H1 (cell line): ENCODE results near the gene SHOC1. TPM values are rescaled to one million over a fixed set of nuclear protein-coding genes. Genes with fewer than 3 reads are reported as not detected.

Experiments
- CTCF ChIA-PET: fragments of 300-600 bp; sonication (Branson Sonifier 250); formaldehyde crosslinking; loops from one replicate; lab custom pipeline; 2021; ENCODE audit not compliant: partially characterized antibody; lab: Charles Lee
- POLR2A ChIA-PET: fragments of 300-600 bp; sonication (Branson Sonifier 250); formaldehyde crosslinking; loops from one replicate; lab custom pipeline; 2021; ENCODE audit warnings: inconsistent platforms; ENCODE audit not compliant: partially characterized antibody; lab: Charles Lee
- DNase-seq, 2 experiments: peaks; one replicate each; pipeline versions ENCODE4 v3.0.0 to v3.0.0-alpha.2; 2010 to 2022; ENCODE audit warnings: low spot score in 2 of 2, low read depth in 1 of 2, mixed read lengths in 1 of 2
- FAIRE-seq: peaks from 2 replicates; lab custom pipeline; 2011; peaks lifted over from hg19 to GRCh38; lab: Jason Lieb, UNC
- H2AFZ ChIP-seq: 2 replicates; pipeline ENCODE4 v1.8.1; 2012; ENCODE audit warnings: low read length, inconsistent platforms
- H2AK5ac ChIP-seq: 2 replicates; pipeline ENCODE4 v1.6.1; 2013; ENCODE audit warnings: low read depth, low read length
- H2BK120ac ChIP-seq: replicated peaks from 2 replicates; pipeline ENCODE3; 2013; ENCODE audit warnings: low read depth, low read length, inconsistent platforms
- H2BK12ac ChIP-seq: 2 replicates; pipeline ENCODE4 v1.6.1; 2013; ENCODE audit warnings: low read depth, low read length
- H2BK15ac ChIP-seq: 2 replicates; pipeline ENCODE4 v1.6.1; 2013; ENCODE audit warnings: low read length
- H2BK20ac ChIP-seq: 2 replicates; pipeline ENCODE4 v1.6.1; 2013; ENCODE audit warnings: low read length
- H2BK5ac ChIP-seq: 2 replicates; pipeline ENCODE4 v1.6.1; 2013; ENCODE audit warnings: low read depth, low read length
- H3K14ac ChIP-seq: 2 replicates; pipeline ENCODE4 v1.6.1; 2013; ENCODE audit warnings: inconsistent platforms; ENCODE audit not compliant: insufficient read length
- H3K18ac ChIP-seq: 2 replicates; pipeline ENCODE4 v1.6.1; 2013; ENCODE audit warnings: low read length; ENCODE audit errors: extremely low read depth
- H3K23ac ChIP-seq: 2 replicates; pipeline ENCODE4 v1.6.1; 2013; ENCODE audit warnings: inconsistent platforms; ENCODE audit not compliant: insufficient read length
- H3K23me2 ChIP-seq: 2 replicates; pipeline ENCODE4 v1.6.1; 2013; ENCODE audit warnings: low read depth, low read length
- H3K27ac ChIP-seq: 2 replicates; pipeline ENCODE4 v1.6.1; 2011; ENCODE audit warnings: low read depth, low read length, inconsistent platforms
- H3K27me3 ChIP-seq, 4 experiments: replicated peaks in 1 of 4; 1 replicate in 1 of 4; 2 replicates in 3 of 4; pipeline versions ENCODE4 v1.6.1 to v1.8.1; 2011 to 2013; ENCODE audit warnings: low read length in 3 of 4, mild to moderate bottlenecking in 3 of 4, inconsistent platforms in 2 of 4, mixed read lengths in 2 of 4, moderate library complexity in 1 of 4; ENCODE audit not compliant: control insufficient read depth in 3 of 4, insufficient read depth in 3 of 4; ENCODE audit errors: extremely low read depth in 1 of 4
- H3K36me3 ChIP-seq, 4 experiments: 2 replicates each; pipeline versions ENCODE4 v1.6.1 to v1.8.1; 2011 to 2013; ENCODE audit warnings: mild to moderate bottlenecking in 4 of 4, low read length in 3 of 4, moderate library complexity in 2 of 4, control low read depth in 1 of 4, inconsistent platforms in 1 of 4; ENCODE audit not compliant: insufficient read depth in 4 of 4, control insufficient read depth in 2 of 4
- H3K4ac ChIP-seq: replicated peaks from 2 replicates; pipeline ENCODE3; 2013; ENCODE audit warnings: low read length, low read depth, mixed read lengths, inconsistent platforms; ENCODE audit not compliant: insufficient read length
- H3K4me1 ChIP-seq, 4 experiments: replicated peaks in 1 of 4; 1 replicate in 1 of 4; 2 replicates in 3 of 4; pipeline versions ENCODE4 v1.6.1 to v1.8.1; 2011 to 2013; ENCODE audit warnings: low read length in 3 of 4, inconsistent platforms in 2 of 4, mixed read lengths in 1 of 4; ENCODE audit not compliant: insufficient read depth in 4 of 4, control insufficient read depth in 3 of 4
- H3K4me2 ChIP-seq, 2 experiments: 2 replicates each; pipeline versions ENCODE4 v1.6.1 to v1.8.1; 2011 to 2013; ENCODE audit warnings: low read depth in 2 of 2, low read length in 2 of 2, control low read depth in 1 of 2, inconsistent platforms in 1 of 2, mild to moderate bottlenecking in 1 of 2; ENCODE audit not compliant: insufficient read depth in 1 of 2
- H3K4me3 ChIP-seq, 4 experiments: fragments of 200-600, 300-600 bp in 1 of 4; sonication (generic), shearing (Covaris generic), sonication (Bioruptor Twin) in 1 of 4; 2 replicates each; pipeline versions ENCODE4 v1.5.1 to v1.8.1; 2011 to 2016; ENCODE audit warnings: low read length in 4 of 4, low read depth in 3 of 4, control low read depth in 2 of 4, inconsistent platforms in 2 of 4, mild to moderate bottlenecking in 2 of 4, mixed read lengths in 1 of 4, moderate library complexity in 1 of 4; ENCODE audit not compliant: insufficient read depth in 2 of 4; ENCODE audit errors: extremely low read depth in 1 of 4
- H3K56ac ChIP-seq: replicated peaks from 2 replicates; pipeline ENCODE3; 2013; ENCODE audit warnings: low read depth, mild to moderate bottlenecking, mixed read lengths, low read length, inconsistent platforms; ENCODE audit not compliant: insufficient read length
- H3K79me1 ChIP-seq: 2 replicates; pipeline ENCODE4 v1.6.1; 2013; ENCODE audit warnings: low read depth, low read length, control low read depth
- H3K79me2 ChIP-seq, 2 experiments: 2 replicates each; pipeline versions ENCODE4 v1.6.1 to v1.8.1; 2012 to 2013; ENCODE audit warnings: low read length in 2 of 2, mild to moderate bottlenecking in 2 of 2, inconsistent platforms in 1 of 2; ENCODE audit not compliant: insufficient read depth in 2 of 2, control insufficient read depth in 1 of 2
- H3K9ac ChIP-seq, 4 experiments: replicated peaks in 1 of 4; 1 replicate in 1 of 4; 2 replicates in 3 of 4; pipeline versions ENCODE4 v1.6.1 to v1.8.1; 2011 to 2013; ENCODE audit warnings: low read depth in 3 of 4, low read length in 3 of 4, control low read depth in 2 of 4, mild to moderate bottlenecking in 2 of 4, moderate library complexity in 2 of 4, inconsistent platforms in 1 of 4; ENCODE audit errors: extremely low read depth in 1 of 4
- H3K9me3 ChIP-seq, 2 experiments: 2 replicates each; pipeline versions ENCODE4 v1.6.1 to v1.8.1; 2012 to 2013; ENCODE audit warnings: mild to moderate bottlenecking in 2 of 2, moderate library complexity in 2 of 2, control low read depth in 1 of 2, inconsistent platforms in 1 of 2, low read depth in 1 of 2, low read length in 1 of 2, mixed read lengths in 1 of 2; ENCODE audit not compliant: insufficient read depth in 2 of 2
- H4K20me1 ChIP-seq, 2 experiments: replicated peaks in 1 of 2; 2 replicates each; pipeline versions ENCODE3 to v1.8.1; 2011 to 2013; ENCODE audit warnings: inconsistent platforms in 2 of 2, low read length in 2 of 2, mild to moderate bottlenecking in 1 of 2; ENCODE audit not compliant: insufficient read depth in 2 of 2, control insufficient read depth in 1 of 2
- H4K5ac ChIP-seq: 2 replicates; pipeline ENCODE4 v1.6.1; 2013; ENCODE audit warnings: low read length, low read depth, mixed read lengths, inconsistent platforms; ENCODE audit not compliant: insufficient read length
- H4K8ac ChIP-seq: 2 replicates; pipeline ENCODE4 v1.8.0; 2013; ENCODE audit warnings: mild to moderate bottlenecking, moderate library complexity, low read length, inconsistent platforms; ENCODE audit not compliant: insufficient read depth; ENCODE audit errors: extremely low read depth
- H4K91ac ChIP-seq: replicated peaks from 2 replicates; pipeline ENCODE3; 2013; ENCODE audit warnings: low read length, mixed read lengths, inconsistent platforms; ENCODE audit not compliant: insufficient read length
- ASH2L ChIP-seq: fragments of 200-600, 300-600 bp; sonication (generic); IDR thresholded peaks from one replicate; pipeline ENCODE4 v1.7.1; 2017; ENCODE audit warnings: low read length
- BACH1 ChIP-seq: IDR thresholded peaks from 2 replicates; pipeline ENCODE4 v1.6.1; 2012; ENCODE audit warnings: low read length, improper control_type of control experiment
- CBX8 ChIP-seq: fragments of 300-800, 300-1000 bp; sonication (generic); IDR thresholded peaks from 2 replicates; pipeline ENCODE4 v1.7.1; 2016; ENCODE audit warnings: low read depth, low read length, borderline replicate concordance
- CREB1 ChIP-seq: IDR thresholded peaks from 2 replicates; pipeline ENCODE4 v1.6.1; 2012; ENCODE audit warnings: inconsistent platforms
- KDM5A ChIP-seq: fragments of 200-600 bp; IDR thresholded peaks from 2 replicates; pipeline ENCODE4 v1.7.1; 2012; ENCODE audit warnings: mild to moderate bottlenecking, low read length, inconsistent platforms, mixed read lengths
- NRF1 ChIP-seq: IDR thresholded peaks from 2 replicates; pipeline ENCODE4 v1.6.1; 2011; ENCODE audit warnings: mild to moderate bottlenecking, low read depth, low read length, improper control_type of control experiment
- POLR2AphosphoS5 ChIP-seq: IDR thresholded peaks from 2 replicates; pipeline ENCODE4 v1.6.1; 2011; ENCODE audit warnings: low read depth, low read length
- RBBP5 ChIP-seq: IDR thresholded peaks from 2 replicates; pipeline ENCODE4 v1.7.1; 2012; ENCODE audit warnings: low read depth, mild to moderate bottlenecking, inconsistent platforms, low read length, moderate library complexity, borderline replicate concordance
- RFX5 ChIP-seq: IDR thresholded peaks from 2 replicates; pipeline ENCODE4 v1.6.1; 2011; ENCODE audit warnings: low read depth, low read length, improper control_type of control experiment, borderline replicate concordance
- RXRA ChIP-seq: IDR thresholded peaks from 2 replicates; pipeline ENCODE4 v1.6.1; 2011; ENCODE audit warnings: low read depth, mild to moderate bottlenecking, low read length, moderate library complexity; ENCODE audit not compliant: insufficient read depth
- SIRT6 ChIP-seq: IDR thresholded peaks from one replicate; pipeline ENCODE4 v1.7.1; 2012; ENCODE audit warnings: low read length, inconsistent platforms
- SP4 ChIP-seq: IDR thresholded peaks from 2 replicates; pipeline ENCODE4 v1.6.1; 2012; ENCODE audit warnings: low read length, inconsistent platforms
- TAF1 ChIP-seq: IDR thresholded peaks from 2 replicates; pipeline ENCODE4 v1.6.1; 2011; ENCODE audit warnings: mild to moderate bottlenecking, low read depth, low read length
- TCF12 ChIP-seq: IDR thresholded peaks from 2 replicates; pipeline ENCODE4 v1.6.1; 2011; ENCODE audit warnings: low read depth, mild to moderate bottlenecking, low read length
- USF2 ChIP-seq: IDR thresholded peaks from 2 replicates; pipeline ENCODE4 v1.6.1; 2011; ENCODE audit warnings: low read length, improper control_type of control experiment
- whole genome bisulfite sequencing, 2 experiments: shearing (Covaris generic) in 1 of 2; methylation state at CpG; one replicate each; pipeline versions ENCODE4 v1.1.6 to v1.1.7; 2013 to 2015; ENCODE audit warnings: low lambda C conversion rate in 2 of 2, mixed read lengths in 2 of 2, inconsistent platforms in 1 of 2, low coverage in 1 of 2, missing lambda C conversion rate in 1 of 2; ENCODE audit not compliant: insufficient replicate concordance in 2 of 2, insufficient coverage in 1 of 2, insufficient read length in 1 of 2; ENCODE audit errors: extremely low coverage in 1 of 2, missing lambda C conversion rate in 1 of 2; 5-methylcytosine and 5-hydroxymethylcytosine counted together
- polyA plus RNA-seq, 7 experiments: library from polyadenylated mRNA; depleted of rRNA in 3 of 7; stranded (reverse) in 5 of 7; unstranded in 2 of 7; fragments of >200 nt in 5 of 7; fragments of 200-250 nt in 2 of 7; gene quantifications; 1 replicate in 5 of 7; 2 replicates in 1 of 7; 4 replicates in 1 of 7; pipeline versions ENCODE4 v1.2.1 to v1.2.3, GENCODE V29; 2011 to 2013; ENCODE audit warnings: missing spikeins in 2 of 7, mixed read lengths in 2 of 7
- total RNA-seq: library from RNA; stranded (reverse); fragmentation: NEBNext Ultra II Directional; extraction: Animal tissue kit (Norgen Biotek cat#: 25700); gene quantifications from 2 replicates; pipeline ENCODE4 v1.2.1, GENCODE V29; 2021

The SHOC1 gene
- total and polyA plus RNA-seq, 2 of the 8 experiments (the other 6 are each of a cell fraction or from before 2014, with no cell fraction given): not detected

- ChIA-PET CTCF (interaction anchor here (0.6 kb wide), 1 partner anchor 265 kb away, joined by 3 read pairs; no protein-coding TSS in a partner anchor), POLR2A (no interaction called here)
- no peak for TF ChIP-seq NRF1
- no peak for TF ChIP-seq SP4
- no peak for TF ChIP-seq KDM5A
- no peak for TF ChIP-seq RFX5
- no peak for TF ChIP-seq POLR2AphosphoS5
- no peak for TF ChIP-seq SIRT6
- no peak for TF ChIP-seq RXRA
- TF ChIP-seq USF2: no peak
- no peak for TF ChIP-seq TAF1
- TF ChIP-seq RBBP5: no peak
- TF ChIP-seq BACH1: no peak
- no peak for TF ChIP-seq TCF12
- TF ChIP-seq ASH2L: no peak
- no peak for TF ChIP-seq CREB1
- TF ChIP-seq CBX8: no peak
- Histone ChIP-seq H3K9me3 (no peaks in the 10 kb centered on the region), H3K27ac (no peak overlapping the region), H3K4me1 (no peaks in the 10 kb centered on the region), H3K4ac (no peak overlapping the region), H2AFZ (no peak overlapping the region), H4K8ac (no peak overlapping the region), H2BK15ac (no peak overlapping the region), H3K18ac (no peak overlapping the region), H3K56ac (no peak overlapping the region), H4K5ac (no peak overlapping the region), H3K9ac (no peak overlapping the region), H3K23me2 (no peaks in the 10 kb centered on the region), H2BK5ac (no peak overlapping the region), H2BK12ac (no peak overlapping the region), H3K23ac (no peak overlapping the region), H4K91ac (no peak overlapping the region), H3K79me2 (no peaks in the 10 kb centered on the region), H3K79me1 (no peaks in the 10 kb centered on the region), H3K36me3 (no peaks in the 10 kb centered on the region), H2BK20ac (no peak overlapping the region), H4K20me1 (no peaks in the 10 kb centered on the region), H3K4me3 (no peak overlapping the region), H3K27me3 (no peaks in the 10 kb centered on the region), H3K14ac (no peak overlapping the region), H2BK120ac (no peak overlapping the region), H3K4me2 (no peak overlapping the region), H2AK5ac (no peak overlapping the region)
- WGBS, 2 experiments: 92% methylated on average over 4 of the region's 4 CpGs; no CpG with 5 or more reads in 1 of the 2 experiments
- DNase-seq: no peak
- no peak for FAIRE-seq
Measured at GRCh38 chr9:111828193-111828592, 33.5 kb upstream of the SHOC1 start.
